Lower leg skin (tissue), 4 donors: ENCODE measurements around the gene AQP1. TPM values are rescaled to one million over a fixed set of nuclear protein-coding genes. Genes with fewer than 3 reads are reported as not detected.

ENCODE experiments used
- DNase-seq, 2 donors: peaks; one replicate each; pipeline ENCODE4 v3.0.0-alpha.2; 2019; ENCODE audit warnings: low spot score in 2 of 2
- H3K4me3 ChIP-seq: fragments of 200-600 bp; sonication (generic); 2 replicates; pipeline ENCODE4 v1.5.1; 2017; ENCODE audit warnings: mild to moderate bottlenecking, low read depth; ENCODE audit not compliant: poor library complexity, severe bottlenecking
- CTCF ChIP-seq, 3 donors: fragments of 450-650 bp; IDR thresholded peaks; one replicate each; pipeline ENCODE4 v1.5.1; 2016; ENCODE audit warnings: antibody characterized with exemption in 3 of 3, mild to moderate bottlenecking in 3 of 3, moderate library complexity in 2 of 3
- POLR2A ChIP-seq, 2 donors: fragments of 450-650 bp; IDR thresholded peaks; one replicate each; pipeline ENCODE4 v1.6.1; 2016 to 2017; ENCODE audit warnings: antibody characterized with exemption in 2 of 2, mild to moderate bottlenecking in 1 of 2, moderate library complexity in 1 of 2
- WGBS, 2 donors: methylation state at CpG; one replicate each; pipeline ENCODE4 v1.1.5; 2018; 5-methylcytosine and 5-hydroxymethylcytosine counted together
- intact Hi-C: fragments of 100-400 bp; cut with DNase I; formaldehyde crosslinking; loops from one replicate; pipeline ENCODE4 v1.15.0; 2023; ENCODE audit warnings: low total_unique reads
- total RNA-seq, 4 donors: library from RNA; depleted of rRNA; stranded (reverse); fragments of >200 nt; gene quantifications; one replicate each; pipeline ENCODE4 v1.1.0, GENCODE V29; 2016

The AQP1 gene
- total RNA-seq, 4 donors from 2014 or later: 50.7 to 247 (median 103) TPM

GRCh38 chr7:30915005-30915601 is 3.5 kb downstream of the AQP1 start:
- 56 to 64% methylated on average over 11 of the region's 11 CpGs for WGBS, 2 donors
- intact Hi-C loops: no loop called here
- TF ChIP-seq POLR2A (IDR thresholded peaks at IDR 0.05) (no peak), CTCF (IDR thresholded peaks at IDR 0.05) (no peak)
- DNase-seq: no peak
- peak overlapping the region; percentile 0 for H3K4me3 ChIP-seq

- intact Hi-C loops: no loop called here
- WGBS, 2 donors: 37 to 47% methylated on average over 6 of the region's 6 CpGs
- H3K4me3 ChIP-seq: peak overlapping the region; percentile 0
- no peak for TF ChIP-seq CTCF (IDR thresholded peaks at IDR 0.05)
- TF ChIP-seq POLR2A (IDR thresholded peaks at IDR 0.05): no peak
- DNase-seq: no peak
Observed at GRCh38 chr7:30915751-30916150, 4.1 kb downstream of the AQP1 start.

GRCh38 chr7:30916255-30916654 is 4.6 kb downstream of the AQP1 start:
- TF ChIP-seq CTCF (IDR thresholded peaks at IDR 0.05) (no peak), POLR2A (IDR thresholded peaks at IDR 0.05) (no peak)
- WGBS, 2 donors: 50 to 67% methylated on average over 1 to 3 of the region's 3 CpGs
- no peak for DNase-seq
- intact Hi-C loops: no loop called here
- H3K4me3 ChIP-seq: no peak overlapping the region

- 70 to 75% methylated on average over 7 of the region's 7 CpGs for WGBS, 2 donors
- intact Hi-C loops: no loop called here
- H3K4me3 ChIP-seq: no peak overlapping the region
- no peak for TF ChIP-seq CTCF (IDR thresholded peaks at IDR 0.05)
- no peak for TF ChIP-seq POLR2A (IDR thresholded peaks at IDR 0.05)
- no peak for DNase-seq
Observed at GRCh38 chr7:30916767-30917166, 5.1 kb downstream of the AQP1 start.

GRCh38 chr7:30917216-30917893 is 5.7 kb downstream of the AQP1 start:
- DNase-seq: no peak
- TF ChIP-seq POLR2A (IDR thresholded peaks at IDR 0.05): no peak
- TF ChIP-seq CTCF (IDR thresholded peaks at IDR 0.05): no peak
- whole genome bisulfite sequencing, 2 donors: 71 to 83% methylated on average over 4 of the region's 4 CpGs
- intact Hi-C loops: no loop called here
- no peak overlapping the region for H3K4me3 ChIP-seq
